ENCODE measurements around the gene HERC2.

HERC2 gene

GRCh38 chr15:28098360-28098765, 223.6 kb downstream of the HERC2 start:
- DNase-seq (ENCODE audit: low read depth in 2 of 2, low spot score in 1 of 2), result no peak

GRCh38 chr15:28097656-28098359, 224.2 kb downstream of the HERC2 start:
- DNase-seq (ENCODE audit: low read depth in 2 of 2, low spot score in 1 of 2), result no peak

GRCh38 chr15:28096670-28097431, 225.1 kb downstream of the HERC2 start:
- no peak for DNase-seq (ENCODE audit: low read depth in 2 of 2, low spot score in 1 of 2)

GRCh38 chr15:28096411-28096669, 225.6 kb downstream of the HERC2 start:
- no peak for DNase-seq (ENCODE audit: low read depth in 2 of 2, low spot score in 1 of 2)

- DNase-seq (ENCODE audit: low read depth in 2 of 2, low spot score in 1 of 2), result no peak
Measured at GRCh38 chr15:28094732-28095521, 227.1 kb downstream of the HERC2 start.

GRCh38 chr15:28093752-28094535, 228.0 kb downstream of the HERC2 start:
- DNase-seq (ENCODE audit: low read depth in 2 of 2, low spot score in 1 of 2), result no peak

GRCh38 chr15:28091313-28091712, 230.7 kb downstream of the HERC2 start:
- DNase-seq (ENCODE audit: low read depth in 2 of 2, low spot score in 1 of 2), result no peak

GRCh38 chr15:28086175-28086703, 235.7 kb downstream of the HERC2 start:
- no peak for DNase-seq (ENCODE audit: low read depth in 2 of 2, low spot score in 1 of 2)

GRCh38 chr15:28085489-28086174, 236.3 kb downstream of the HERC2 start:
- no peak for DNase-seq (ENCODE audit: low read depth in 2 of 2, low spot score in 1 of 2)

GRCh38 chr15:28084547-28084946, 237.4 kb downstream of the HERC2 start:
- DNase-seq (ENCODE audit: low read depth in 2 of 2, low spot score in 1 of 2), result no peak

GRCh38 chr15:28082891-28083684, 238.9 kb downstream of the HERC2 start:
- DNase-seq (ENCODE audit: low read depth in 2 of 2, low spot score in 1 of 2), result no peak

GRCh38 chr15:28081594-28081993, 240.4 kb downstream of the HERC2 start:
- DNase-seq (ENCODE audit: low read depth in 2 of 2, low spot score in 1 of 2), result no peak

GRCh38 chr15:28080386-28080785, 241.6 kb downstream of the HERC2 start:
- no peak for DNase-seq (ENCODE audit: low read depth in 2 of 2, low spot score in 1 of 2)

- no peak for DNase-seq (ENCODE audit: low read depth in 2 of 2, low spot score in 1 of 2)
Measured at GRCh38 chr15:28079313-28079969, 242.5 kb downstream of the HERC2 start.

GRCh38 chr15:28078191-28078719, 243.7 kb downstream of the HERC2 start:
- no peak for DNase-seq (ENCODE audit: low read depth in 2 of 2, low spot score in 1 of 2)

- DNase-seq (ENCODE audit: low read depth in 2 of 2, low spot score in 1 of 2), result no peak
Measured at GRCh38 chr15:28075573-28075972, 246.4 kb downstream of the HERC2 start.

- DNase-seq (ENCODE audit: low read depth in 2 of 2, low spot score in 1 of 2), result no peak
Measured at GRCh38 chr15:28068930-28069329, 253.0 kb downstream of the HERC2 start.

GRCh38 chr15:28066231-28066630, 255.7 kb downstream of the HERC2 start:
- no peak for DNase-seq (ENCODE audit: low read depth in 2 of 2, low spot score in 1 of 2)

Measured in stimulated activated CD8-positive, alpha-beta memory T cell treated with anti-CD3 and anti-CD28 coated beads, Interleukin-4, amount 100 ng/mL, for 1 hour (primary cell).